22Rv1 (cell line): ENCODE data around the gene FOLR3.

ENCODE experiments used
- CTCF ChIP-seq: fragments of 450-650 bp; IDR thresholded peaks from 2 replicates; pipeline ENCODE4 v1.5.1; 2017; ENCODE audit warnings: mild to moderate bottlenecking
- ZFX ChIP-seq: fragments of 450-650 bp; IDR thresholded peaks from 2 replicates; pipeline ENCODE4 v1.6.1; 2017; ENCODE audit warnings: antibody characterized with exemption, borderline replicate concordance

GRCh38 chr11:72100462-72100861, 35.1 kb upstream of the FOLR3 start:
- TF ChIP-seq CTCF = no peak
- no peak for TF ChIP-seq ZFX
